ENCODE data around the gene FOXN3. TPM values are rescaled to one million over a fixed set of nuclear protein-coding genes. Genes with fewer than 3 reads are reported as not detected.

Gene FOXN3
- polyA plus RNA-seq, 1 experiment = 46.5 TPM

DNA sequence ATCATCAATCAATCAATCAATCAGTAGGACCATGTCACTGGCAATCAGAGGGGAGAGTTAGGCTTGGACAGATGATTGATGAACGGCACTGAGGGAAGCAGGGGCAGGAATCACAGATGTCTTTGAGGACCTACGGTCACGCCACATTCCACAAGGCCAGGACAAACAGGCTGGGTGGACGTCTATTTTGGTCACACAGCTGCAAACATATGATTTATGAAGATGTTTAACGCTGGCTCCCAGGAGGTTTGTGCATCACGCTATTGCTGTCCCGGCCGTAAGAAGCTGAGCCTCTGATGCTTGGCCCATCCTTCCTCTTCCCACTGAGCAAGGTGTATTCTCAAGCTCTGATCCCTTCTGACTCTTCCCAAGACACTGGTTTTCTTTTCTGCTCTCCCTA lies 160.8 kb downstream of the FOXN3 start:
- Histone ChIP-seq H3K27me3 (ENCODE audit: control insufficient read depth, insufficient read depth, low read length) (no peaks in the 10 kb centered on the region), H3K9me3 (ENCODE audit: control insufficient read depth, insufficient read depth, low read length) (no peaks in the 10 kb centered on the region), H3K27ac (ENCODE audit: low read depth, low read length) (no peak overlapping the region), H3K4me3 (ENCODE audit: low read depth, low read length) (no peak overlapping the region)
- DNase-seq (ENCODE audit: low read depth, low spot score) = no peak
- TF ChIP-seq, protein P1, sequence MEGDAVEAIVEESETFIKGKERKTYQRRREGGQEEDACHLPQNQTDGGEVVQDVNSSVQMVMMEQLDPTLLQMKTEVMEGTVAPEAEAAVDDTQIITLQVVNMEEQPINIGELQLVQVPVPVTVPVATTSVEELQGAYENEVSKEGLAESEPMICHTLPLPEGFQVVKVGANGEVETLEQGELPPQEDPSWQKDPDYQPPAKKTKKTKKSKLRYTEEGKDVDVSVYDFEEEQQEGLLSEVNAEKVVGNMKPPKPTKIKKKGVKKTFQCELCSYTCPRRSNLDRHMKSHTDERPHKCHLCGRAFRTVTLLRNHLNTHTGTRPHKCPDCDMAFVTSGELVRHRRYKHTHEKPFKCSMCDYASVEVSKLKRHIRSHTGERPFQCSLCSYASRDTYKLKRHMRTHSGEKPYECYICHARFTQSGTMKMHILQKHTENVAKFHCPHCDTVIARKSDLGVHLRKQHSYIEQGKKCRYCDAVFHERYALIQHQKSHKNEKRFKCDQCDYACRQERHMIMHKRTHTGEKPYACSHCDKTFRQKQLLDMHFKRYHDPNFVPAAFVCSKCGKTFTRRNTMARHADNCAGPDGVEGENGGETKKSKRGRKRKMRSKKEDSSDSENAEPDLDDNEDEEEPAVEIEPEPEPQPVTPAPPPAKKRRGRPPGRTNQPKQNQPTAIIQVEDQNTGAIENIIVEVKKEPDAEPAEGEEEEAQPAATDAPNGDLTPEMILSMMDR (IDR thresholded peaks at IDR 0.05; ENCODE audit: low read depth, low read length) = no peak
- ChIA-PET CTCF (no interaction called here), POLR2A (no interaction called here)

DNA sequence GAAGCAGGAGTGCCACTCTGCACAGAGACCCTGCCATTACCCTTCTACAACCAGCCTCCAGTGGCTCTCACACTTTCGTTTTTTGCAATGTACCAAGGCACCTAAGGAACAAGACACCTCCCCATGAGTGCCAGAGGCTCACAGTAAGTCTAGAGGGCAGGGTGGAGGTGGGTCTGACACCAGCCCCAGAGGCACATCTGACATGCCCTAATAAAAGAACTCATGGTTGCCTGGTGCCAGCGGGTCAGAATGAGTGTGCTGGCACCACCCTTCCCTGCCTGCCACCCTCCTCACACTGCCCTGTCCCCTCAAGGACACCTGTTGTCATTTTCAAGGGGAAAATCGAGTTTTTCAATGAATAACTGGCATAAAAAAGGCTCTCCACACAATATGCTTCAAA lies 161.2 kb downstream of the FOXN3 start:
- no peak overlapping the region for H3K4me3 ChIP-seq (ENCODE audit: low read depth, low read length)
- no peaks in the 10 kb centered on the region for H3K27me3 ChIP-seq (ENCODE audit: control insufficient read depth, insufficient read depth, low read length)
- no peak overlapping the region for H3K27ac ChIP-seq (ENCODE audit: low read depth, low read length)
- POLR2A ChIA-PET = no interaction called here
- H3K9me3 ChIP-seq (ENCODE audit: control insufficient read depth, insufficient read depth, low read length) = no peaks in the 10 kb centered on the region
- DNase-seq (ENCODE audit: low read depth, low spot score) = no peak
- TF ChIP-seq, protein P1 (IDR thresholded peaks at IDR 0.05; ENCODE audit: low read depth, low read length) = no peak
- CTCF ChIA-PET = no interaction called here

DNA sequence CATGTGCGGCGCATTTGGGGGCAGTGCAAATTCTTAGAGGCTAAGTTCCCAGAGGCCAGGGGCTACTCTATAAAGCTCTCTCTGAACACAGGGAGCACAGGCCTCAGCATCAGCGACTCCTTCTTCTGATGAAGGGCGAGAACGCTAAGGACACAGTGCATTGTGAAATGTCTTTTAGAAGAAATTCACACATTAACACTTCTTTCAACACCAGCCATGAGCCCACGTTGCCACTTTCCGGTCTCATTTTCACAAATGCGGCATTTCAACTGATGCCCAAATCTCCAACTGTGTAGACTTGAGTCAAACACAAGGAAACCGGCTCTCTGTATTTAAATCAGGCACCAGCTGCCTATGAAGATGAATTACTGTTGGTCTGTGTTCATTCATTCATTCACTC lies 162.0 kb downstream of the FOXN3 start:
- no peak overlapping the region for H3K27ac ChIP-seq (ENCODE audit: low read depth, low read length)
- TF ChIP-seq, protein P1 (IDR thresholded peaks at IDR 0.05; ENCODE audit: low read depth, low read length) = no peak
- POLR2A ChIA-PET = no interaction called here
- no peaks in the 10 kb centered on the region for H3K9me3 ChIP-seq (ENCODE audit: control insufficient read depth, insufficient read depth, low read length)
- CTCF ChIA-PET = no interaction called here
- DNase-seq (ENCODE audit: low read depth, low spot score) = no peak
- no peak overlapping the region for H3K4me3 ChIP-seq (ENCODE audit: low read depth, low read length)
- no peaks in the 10 kb centered on the region for H3K27me3 ChIP-seq (ENCODE audit: control insufficient read depth, insufficient read depth, low read length)

DNA sequence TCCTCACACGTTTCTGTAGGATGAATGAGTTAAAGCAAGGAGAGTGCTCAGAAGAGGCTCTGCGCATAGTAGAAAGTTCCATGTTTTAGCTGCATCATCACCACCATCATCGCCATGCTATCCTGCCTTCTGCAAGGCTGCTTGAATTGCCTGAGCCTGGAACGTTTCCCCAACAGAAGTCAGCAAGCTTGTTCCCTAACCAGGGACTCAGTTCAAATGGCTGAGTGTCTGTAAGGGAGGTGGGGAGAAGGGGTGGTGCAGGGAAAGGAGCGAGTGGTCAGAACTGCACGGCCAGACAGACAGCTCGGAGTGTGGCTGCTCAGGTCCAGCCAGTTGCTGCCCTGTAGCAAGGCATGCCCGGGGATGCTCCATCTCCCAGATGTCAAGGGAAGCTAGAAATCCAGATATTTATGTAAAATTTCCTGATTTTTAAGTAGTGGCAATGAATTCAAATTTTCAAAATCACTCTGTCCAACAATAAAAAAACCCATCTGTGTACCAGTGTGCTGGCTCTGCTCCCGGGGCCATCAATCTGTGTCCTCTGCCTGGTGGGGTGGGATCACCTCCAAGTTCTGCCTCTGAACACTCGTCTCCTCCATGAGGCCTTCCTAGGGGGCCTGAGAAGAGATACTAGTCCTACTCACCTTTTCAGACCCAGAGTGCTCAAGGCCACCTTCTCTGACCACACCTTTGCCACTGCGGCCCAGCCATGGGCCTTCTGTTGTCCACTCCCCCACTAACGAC lies 162.7 kb downstream of the FOXN3 start:
- TF ChIP-seq, protein P1 (IDR thresholded peaks at IDR 0.05; ENCODE audit: low read depth, low read length) = no peak
- H3K27ac ChIP-seq (ENCODE audit: low read depth, low read length) = no peak overlapping the region
- no peak for DNase-seq (ENCODE audit: low read depth, low spot score)
- H3K4me3 ChIP-seq (ENCODE audit: low read depth, low read length) = no peak overlapping the region
- H3K9me3 ChIP-seq (ENCODE audit: control insufficient read depth, insufficient read depth, low read length) = no peaks in the 10 kb centered on the region
- H3K27me3 ChIP-seq (ENCODE audit: control insufficient read depth, insufficient read depth, low read length) = no peaks in the 10 kb centered on the region
- ChIA-PET POLR2A (no interaction called here), CTCF (interaction anchor here (0.6 kb wide), 1 partner anchor 30 kb away, joined by 4 read pairs; no protein-coding TSS in a partner anchor)

DNA sequence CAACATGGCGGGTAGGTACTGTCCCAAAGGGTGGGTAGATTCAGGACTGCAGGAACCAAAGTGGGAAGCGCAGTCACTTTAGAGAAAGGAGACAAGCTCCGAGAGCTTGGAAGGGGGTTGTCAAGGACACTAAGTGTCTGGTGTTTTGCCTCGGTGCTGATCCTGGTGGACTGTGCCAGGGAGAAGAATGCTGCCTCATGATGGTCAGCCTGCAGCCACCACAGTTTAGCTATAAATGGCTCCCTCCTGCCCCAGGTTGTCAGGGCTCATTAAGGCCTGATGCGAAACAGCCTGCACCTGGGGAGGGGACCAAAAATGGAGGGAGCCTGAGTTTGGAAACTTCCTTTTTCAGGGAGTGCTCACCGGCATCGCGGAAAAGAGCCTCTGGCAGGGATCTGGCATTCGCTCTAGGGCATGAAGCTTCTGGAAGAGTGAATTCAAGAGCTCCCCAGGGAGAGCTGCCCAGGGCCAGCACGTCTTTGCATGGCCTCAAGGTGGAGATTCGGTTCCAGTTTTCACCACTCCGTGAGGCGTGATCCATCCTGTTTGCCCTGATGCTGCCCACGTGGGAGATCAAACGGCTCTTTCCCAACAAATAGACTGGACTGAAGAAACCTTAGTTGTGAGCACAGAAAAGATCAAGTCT lies 164.0 kb downstream of the FOXN3 start:
- H3K9me3 ChIP-seq (ENCODE audit: control insufficient read depth, insufficient read depth, low read length) = no peaks in the 10 kb centered on the region
- TF ChIP-seq, protein P1 (IDR thresholded peaks at IDR 0.05; ENCODE audit: low read depth, low read length) = no peak
- no peak for DNase-seq (ENCODE audit: low read depth, low spot score)
- CTCF ChIA-PET = no interaction called here
- H3K4me3 ChIP-seq (ENCODE audit: low read depth, low read length) = no peak overlapping the region
- H3K27me3 ChIP-seq (ENCODE audit: control insufficient read depth, insufficient read depth, low read length) = no peaks in the 10 kb centered on the region
- POLR2A ChIA-PET = no interaction called here
- H3K27ac ChIP-seq (ENCODE audit: low read depth, low read length) = no peak overlapping the region
